Measurements from ENCODE around the gene KIF18A. TPM values are rescaled to one million over a fixed set of nuclear protein-coding genes. Genes with fewer than 3 reads are reported as not detected.

Gene KIF18A
- total and polyA plus RNA-seq, 2 of the 8 experiments (the other 6 are each of a cell fraction or from before 2014, with no cell fraction given), result 4.0 to 23.3 TPM

- TF ChIP-seq CHD7 (IDR thresholded peaks at IDR 0.05; ENCODE audit: insufficient replicate concordance, low read length) (no peak), GABPA (IDR thresholded peaks at IDR 0.05; ENCODE audit: borderline replicate concordance, insufficient read depth, low read length) (no peak), RAD21 (IDR thresholded peaks at IDR 0.05 in 1 of 2, conservative IDR thresholded peaks at IDR 0.05 in 1 of 2; ENCODE audit: low read depth in 2 of 2, low read length in 2 of 2) (no peak), MAX (IDR thresholded peaks at IDR 0.05) (no peak), TAF1 (IDR thresholded peaks at IDR 0.05; ENCODE audit: low read depth, low read length) (no peak)
These were observed 21.4 kb downstream of the KIF18A start (continued) for GRCh38 chr11:28086569-28086968.
